PC-3 (cell line): Measurements from ENCODE around the gene PCED1B. TPM values are rescaled to one million over a fixed set of nuclear protein-coding genes. Genes with fewer than 3 reads are reported as not detected.

Source experiments
- ATAC-seq: fragments of 200-7000 bp; cut with Tn5 transposase; 2 replicates; pipeline ENCODE4 v1.9.1; 2020; ENCODE audit warnings: mild to moderate bottlenecking, moderate library complexity
- BruUV-seq: library from RNA; stranded (reverse); fragments of 400-500 nt; replicated peaks from 2 replicates; lab custom pipeline; 2021; lab: Mats Ljungman, UMichigan
- CTCF ChIA-PET: fragments of 300-600 bp; sonication (Branson Sonifier 250); formaldehyde crosslinking; loops from one replicate; lab custom pipeline; 2022; ENCODE audit warnings: antibody characterized with exemption; lab: Charles Lee
- POLR2A ChIA-PET: fragments of 300-600 bp; sonication (Branson Sonifier 250); formaldehyde crosslinking; loops from one replicate; lab custom pipeline; 2022; ENCODE audit warnings: antibody characterized with exemption; ENCODE audit not compliant: unreplicated experiment; lab: Charles Lee
- DNase-seq: peaks from one replicate; pipeline ENCODE4 v3.0.0-alpha.2; 2015
- H2AFZ ChIP-seq: fragments of 300-600 bp; sonication (generic); 2 replicates; pipeline ENCODE4 v1.6.0; 2016; ENCODE audit warnings: antibody characterized with exemption, low read length
- H3F3A ChIP-seq: fragments of 300-600 bp; sonication (generic); one replicate; pipeline ENCODE4 v1.6.0; 2017; ENCODE audit warnings: antibody characterized with exemption, low read length, control low read depth, mild to moderate bottlenecking; ENCODE audit not compliant: unreplicated experiment
- H3K27ac ChIP-seq: fragments of 300-600 bp; sonication (generic); 2 replicates; pipeline ENCODE4 v1.5.1; 2016; ENCODE audit warnings: mild to moderate bottlenecking, low read length
- H3K27me3 ChIP-seq: fragments of 300-600 bp; sonication (generic); 2 replicates; pipeline ENCODE4 v1.6.1; 2016; ENCODE audit warnings: low read length, mixed read lengths
- H3K36me3 ChIP-seq: fragments of 300-600 bp; sonication (generic); 2 replicates; pipeline ENCODE4 v1.6.1; 2016; ENCODE audit warnings: low read depth, mixed run types, low read length, mixed read lengths
- H3K4me1 ChIP-seq: fragments of 300-600 bp; sonication (generic); 2 replicates; pipeline ENCODE4 v1.5.1; 2016; ENCODE audit warnings: low read length; ENCODE audit not compliant: insufficient read depth
- H3K4me2 ChIP-seq: fragments of 300-600 bp; sonication (generic); 2 replicates; pipeline ENCODE4 v1.6.0; 2016; ENCODE audit warnings: low read length
- H3K4me3 ChIP-seq: fragments of 300-600 bp; sonication (generic); 2 replicates; pipeline ENCODE4 v1.5.1; 2016; ENCODE audit warnings: mild to moderate bottlenecking, low read length, mixed read lengths
- H3K79me2 ChIP-seq: fragments of 300-600 bp; sonication (generic); 2 replicates; pipeline ENCODE4 v1.6.1; 2017; ENCODE audit warnings: low read length, mixed read lengths
- H3K9ac ChIP-seq: fragments of 300-600 bp; sonication (generic); 2 replicates; pipeline ENCODE4 v1.6.0; 2016; ENCODE audit warnings: mild to moderate bottlenecking, low read length
- H3K9me2 ChIP-seq: fragments of 300-600 bp; sonication (generic); replicated peaks from 2 replicates; pipeline ENCODE4 v1.6.1; 2016; ENCODE audit warnings: mixed run types, low read length, mixed read lengths
- H3K9me3 ChIP-seq: fragments of 300-600 bp; sonication (generic); 2 replicates; pipeline ENCODE4 v1.6.1; 2016; ENCODE audit warnings: low read length, mixed read lengths
- H4K20me1 ChIP-seq: fragments of 300-600 bp; sonication (generic); 2 replicates; pipeline ENCODE4 v1.6.1; 2016; ENCODE audit warnings: low read length, mixed read lengths
- EZH2 ChIP-seq: fragments of 300-600 bp; sonication (generic); IDR thresholded peaks from one replicate; pipeline ENCODE4 v1.6.1; 2017; ENCODE audit warnings: antibody characterized with exemption, mild to moderate bottlenecking, low read length; ENCODE audit not compliant: unreplicated experiment
- EZH2phosphoT487 ChIP-seq: fragments of 300-600 bp; sonication (generic); IDR thresholded peaks from 2 replicates; pipeline ENCODE4 v1.6.1; 2018; ENCODE audit warnings: mild to moderate bottlenecking, antibody characterized with exemption, low read length, borderline replicate concordance
- intact Hi-C: fragments of 100-400 bp; cut with micrococcal nuclease; formaldehyde crosslinking; loops from 2 replicates; pipeline ENCODE4 v1.9.0; 2023
- total RNA-seq: library from RNA; depleted of rRNA; stranded (reverse); fragments of >200 nt; gene quantifications from 2 replicates; pipeline ENCODE4 v1.2.3, GENCODE V29; 2014
- TF ChIP-seq, protein P1 (sequence below): fragments of 300-600 bp; sonication (generic); conservative IDR thresholded peaks from 2 replicates; pipeline ENCODE4 v1.5.1; 2017; ENCODE audit warnings: antibody characterized with exemption, low read depth, mild to moderate bottlenecking, low read length

Gene PCED1B
- total RNA-seq, 1 experiment from 2014 or later, result 1.0 TPM

DNA sequence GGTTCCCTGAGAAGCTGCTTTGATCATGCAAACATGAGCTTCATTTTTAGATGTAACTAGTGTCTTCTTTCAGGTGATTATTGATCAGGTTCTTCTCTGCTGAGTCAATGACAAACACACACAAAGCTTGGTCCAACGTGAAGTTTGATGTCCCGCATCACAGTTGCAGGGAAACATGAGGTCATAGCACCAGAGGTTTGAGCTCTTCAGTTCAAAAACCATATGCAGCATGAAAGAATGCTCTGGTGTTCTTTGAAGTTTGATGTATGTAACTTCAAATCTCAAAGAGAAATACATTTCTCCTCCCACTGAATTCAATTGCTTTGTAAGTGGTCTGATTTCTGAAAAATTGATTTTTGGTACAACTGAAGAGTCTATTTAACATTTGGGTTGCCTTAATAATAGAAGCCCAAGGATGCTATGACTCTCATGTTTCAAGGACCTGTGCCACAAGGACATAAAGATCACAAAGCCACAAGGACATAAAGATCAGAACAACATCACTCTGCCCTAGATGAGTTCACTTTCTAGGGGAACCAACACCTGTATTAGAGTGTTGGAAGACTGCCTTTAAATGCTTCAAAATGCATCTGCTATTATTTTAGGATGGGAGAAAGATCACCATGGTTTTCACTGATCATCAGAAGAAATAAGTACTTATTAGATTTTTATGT is 31.4 kb downstream of the PCED1B start:
- Histone ChIP-seq H4K20me1 (no peaks in the 10 kb centered on the region), H2AFZ (no peak overlapping the region), H3K9me3 (no peaks in the 10 kb centered on the region), H3K27ac (no peak overlapping the region), H3K9ac (no peak overlapping the region), H3K36me3 (no peaks in the 10 kb centered on the region), H3K4me3 (no peak overlapping the region), H3K79me2 (no peaks in the 10 kb centered on the region), H3K4me1 (peaks cover 18% of the 10 kb centered on the region), H3F3A (no peaks in the 10 kb centered on the region), H3K4me2 (no peak overlapping the region), H3K27me3 (no peaks in the 10 kb centered on the region), H3K9me2 (no peaks in the 10 kb centered on the region)
- intact Hi-C loops, result no loop called here
- no peak for DNase-seq
- POLR2A ChIA-PET, result interaction anchor here (0.7 kb wide), 1 partner anchor 14 kb away, joined by 3 read pairs; no protein-coding TSS in a partner anchor
- TF ChIP-seq, protein P1, sequence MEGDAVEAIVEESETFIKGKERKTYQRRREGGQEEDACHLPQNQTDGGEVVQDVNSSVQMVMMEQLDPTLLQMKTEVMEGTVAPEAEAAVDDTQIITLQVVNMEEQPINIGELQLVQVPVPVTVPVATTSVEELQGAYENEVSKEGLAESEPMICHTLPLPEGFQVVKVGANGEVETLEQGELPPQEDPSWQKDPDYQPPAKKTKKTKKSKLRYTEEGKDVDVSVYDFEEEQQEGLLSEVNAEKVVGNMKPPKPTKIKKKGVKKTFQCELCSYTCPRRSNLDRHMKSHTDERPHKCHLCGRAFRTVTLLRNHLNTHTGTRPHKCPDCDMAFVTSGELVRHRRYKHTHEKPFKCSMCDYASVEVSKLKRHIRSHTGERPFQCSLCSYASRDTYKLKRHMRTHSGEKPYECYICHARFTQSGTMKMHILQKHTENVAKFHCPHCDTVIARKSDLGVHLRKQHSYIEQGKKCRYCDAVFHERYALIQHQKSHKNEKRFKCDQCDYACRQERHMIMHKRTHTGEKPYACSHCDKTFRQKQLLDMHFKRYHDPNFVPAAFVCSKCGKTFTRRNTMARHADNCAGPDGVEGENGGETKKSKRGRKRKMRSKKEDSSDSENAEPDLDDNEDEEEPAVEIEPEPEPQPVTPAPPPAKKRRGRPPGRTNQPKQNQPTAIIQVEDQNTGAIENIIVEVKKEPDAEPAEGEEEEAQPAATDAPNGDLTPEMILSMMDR, result no peak
- TF ChIP-seq EZH2phosphoT487, result no peak
- TF ChIP-seq EZH2, result no peak
- CTCF ChIA-PET, result no interaction called here
- BruUV-seq, result no TSS peak
- ATAC-seq, result no peak

GRCh38 chr12:47111392-47111778 is 32.0 kb downstream of the PCED1B start:
- ChIA-PET POLR2A (no interaction called here), CTCF (no interaction called here)
- Histone ChIP-seq H2AFZ (no peak overlapping the region), H3K9ac (no peak overlapping the region), H4K20me1 (no peaks in the 10 kb centered on the region), H3K36me3 (no peaks in the 10 kb centered on the region), H3K4me3 (no peak overlapping the region), H3K79me2 (no peaks in the 10 kb centered on the region), H3K4me2 (no peak overlapping the region), H3K9me3 (no peaks in the 10 kb centered on the region), H3K27me3 (no peaks in the 10 kb centered on the region), H3F3A (no peaks in the 10 kb centered on the region), H3K9me2 (no peaks in the 10 kb centered on the region), H3K27ac (no peak overlapping the region), H3K4me1 (peaks cover 13% of the 10 kb centered on the region; the same call in 1 of the 2 replicates)
- TF ChIP-seq, protein P1, result no peak
- no peak for TF ChIP-seq EZH2phosphoT487
- TF ChIP-seq EZH2, result no peak
- no TSS peak for BruUV-seq
- no peak for ATAC-seq
- intact Hi-C loops, result no loop called here
- DNase-seq, result no peak

DNA sequence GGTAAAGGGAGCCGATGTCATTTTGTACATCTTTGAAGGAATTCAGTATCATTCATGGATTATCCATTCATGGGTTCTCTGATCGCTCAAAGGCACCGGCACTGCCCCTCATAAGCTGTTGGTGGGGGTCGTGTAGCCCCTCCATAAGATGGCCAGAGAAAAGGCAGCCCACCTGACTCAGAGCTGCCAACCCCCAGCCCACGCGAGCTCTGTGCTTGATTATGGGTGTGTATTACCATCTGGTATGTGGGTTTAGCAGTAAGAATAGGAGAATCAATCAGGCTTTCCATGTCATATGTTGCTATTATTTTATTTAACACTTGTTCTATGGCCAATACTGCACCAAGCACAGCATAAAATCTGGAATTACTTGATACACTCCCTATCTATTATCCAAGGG is 32.4 kb downstream of the PCED1B start:
- no peak for ATAC-seq
- intact Hi-C loops, result no loop called here
- Histone ChIP-seq H3K9me2 (no peaks in the 10 kb centered on the region), H3F3A (no peaks in the 10 kb centered on the region), H3K36me3 (no peaks in the 10 kb centered on the region), H3K9ac (no peak overlapping the region), H3K4me3 (no peak overlapping the region), H3K27ac (no peak overlapping the region), H3K4me2 (no peak overlapping the region), H3K27me3 (no peaks in the 10 kb centered on the region), H3K4me1 (peaks cover 11% of the 10 kb centered on the region; the same call in 1 of the 2 replicates), H4K20me1 (no peaks in the 10 kb centered on the region), H3K9me3 (no peaks in the 10 kb centered on the region), H3K79me2 (no peaks in the 10 kb centered on the region), H2AFZ (no peak overlapping the region)
- ChIA-PET POLR2A (no interaction called here), CTCF (no interaction called here)
- TF ChIP-seq EZH2phosphoT487, result no peak
- TF ChIP-seq, protein P1, result no peak
- TF ChIP-seq EZH2, result no peak
- no peak for DNase-seq
- no TSS peak for BruUV-seq
